ENCODE results near the gene WFIKKN1.

DNA sequence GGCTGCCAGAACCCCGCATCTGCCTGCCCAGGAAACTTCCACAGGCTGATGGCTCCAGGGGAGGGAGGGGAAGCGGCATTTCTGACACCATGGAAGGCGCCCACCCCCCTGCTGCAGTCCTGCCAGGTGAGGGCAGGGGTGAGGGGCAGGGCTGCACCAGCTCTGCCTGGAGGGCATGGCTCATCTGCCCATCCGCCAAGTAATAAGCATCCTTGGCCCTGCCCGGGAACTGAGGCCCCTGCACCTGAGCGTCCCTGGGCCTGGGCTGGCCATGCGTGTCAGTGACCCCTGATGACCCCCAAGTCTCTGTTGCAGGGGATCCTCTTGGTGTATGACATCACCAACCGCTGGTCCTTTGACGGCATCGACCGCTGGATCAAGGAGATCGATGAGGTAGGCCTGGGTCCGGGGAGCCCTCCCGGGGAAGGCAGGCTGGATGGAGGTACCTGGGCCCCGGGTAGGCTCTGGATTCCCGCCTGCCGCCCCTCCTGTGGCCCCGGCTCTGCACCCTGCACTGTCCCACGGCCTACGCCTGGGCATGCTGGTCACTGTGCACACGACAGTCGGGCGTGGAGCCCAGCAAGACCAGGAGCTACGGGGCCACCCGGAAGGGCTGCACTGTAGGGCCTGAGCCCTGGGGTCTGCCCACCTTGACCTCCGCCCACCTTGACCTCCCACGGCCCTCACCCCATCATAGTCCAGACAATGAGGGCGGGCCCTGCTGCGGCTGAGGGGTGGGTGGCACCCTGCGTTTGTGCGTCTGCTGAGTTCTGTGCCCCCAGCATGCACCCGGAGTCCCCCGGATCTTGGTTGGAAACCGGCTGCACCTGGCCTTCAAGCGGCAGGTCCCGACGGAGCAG is 5.4 kb upstream of the WFIKKN1 start:
- TF ChIP-seq EZH2 (IDR thresholded peaks at IDR 0.05; ENCODE audit: borderline replicate concordance, insufficient read depth, low read depth, low read length, poor library complexity, severe bottlenecking): no peak
- TF ChIP-seq, protein P1, sequence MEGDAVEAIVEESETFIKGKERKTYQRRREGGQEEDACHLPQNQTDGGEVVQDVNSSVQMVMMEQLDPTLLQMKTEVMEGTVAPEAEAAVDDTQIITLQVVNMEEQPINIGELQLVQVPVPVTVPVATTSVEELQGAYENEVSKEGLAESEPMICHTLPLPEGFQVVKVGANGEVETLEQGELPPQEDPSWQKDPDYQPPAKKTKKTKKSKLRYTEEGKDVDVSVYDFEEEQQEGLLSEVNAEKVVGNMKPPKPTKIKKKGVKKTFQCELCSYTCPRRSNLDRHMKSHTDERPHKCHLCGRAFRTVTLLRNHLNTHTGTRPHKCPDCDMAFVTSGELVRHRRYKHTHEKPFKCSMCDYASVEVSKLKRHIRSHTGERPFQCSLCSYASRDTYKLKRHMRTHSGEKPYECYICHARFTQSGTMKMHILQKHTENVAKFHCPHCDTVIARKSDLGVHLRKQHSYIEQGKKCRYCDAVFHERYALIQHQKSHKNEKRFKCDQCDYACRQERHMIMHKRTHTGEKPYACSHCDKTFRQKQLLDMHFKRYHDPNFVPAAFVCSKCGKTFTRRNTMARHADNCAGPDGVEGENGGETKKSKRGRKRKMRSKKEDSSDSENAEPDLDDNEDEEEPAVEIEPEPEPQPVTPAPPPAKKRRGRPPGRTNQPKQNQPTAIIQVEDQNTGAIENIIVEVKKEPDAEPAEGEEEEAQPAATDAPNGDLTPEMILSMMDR (IDR thresholded peaks at IDR 0.05): no peak

All from B cell (primary cell).